Kidney capillary endothelial cell (primary cell): ENCODE measurements around the gene USP22.

Source experiments
- DNase-seq: peaks from one replicate; pipeline ENCODE4 v3.0.0-alpha.2; 2018; ENCODE audit warnings: low spot score

USP22 gene

GRCh38 chr17:20999841-21000532, 42.8 kb downstream of the USP22 start:
- DNase-seq: no peak

GRCh38 chr17:20999044-20999573, 43.7 kb downstream of the USP22 start:
- DNase-seq: no peak

- no peak for DNase-seq
These were observed 44.2 kb downstream of the USP22 start for GRCh38 chr17:20998571-20999043.

- DNase-seq: no peak
These were observed 44.9 kb downstream of the USP22 start for GRCh38 chr17:20997711-20998570.

- DNase-seq: no peak
These were observed 45.8 kb downstream of the USP22 start for GRCh38 chr17:20996724-20997615.

GRCh38 chr17:20995873-20996723, 46.7 kb downstream of the USP22 start:
- no peak for DNase-seq

GRCh38 chr17:20995164-20995872, 47.5 kb downstream of the USP22 start:
- DNase-seq: no peak

GRCh38 chr17:20994779-20995149, 48.0 kb downstream of the USP22 start:
- DNase-seq: no peak

- DNase-seq: no peak
These were observed 48.7 kb downstream of the USP22 start for GRCh38 chr17:20993863-20994778.

GRCh38 chr17:20992987-20993862, 49.6 kb downstream of the USP22 start:
- DNase-seq: peak; percentile 52

- no peak for DNase-seq
These were observed 50.4 kb downstream of the USP22 start for GRCh38 chr17:20992416-20992815.

- no peak for DNase-seq
These were observed 51.4 kb downstream of the USP22 start for GRCh38 chr17:20991276-20992037.

- DNase-seq: no peak
These were observed 52.6 kb downstream of the USP22 start for GRCh38 chr17:20989991-20990855.

- DNase-seq: no peak
These were observed 53.3 kb downstream of the USP22 start for GRCh38 chr17:20989481-20989880.

- DNase-seq: no peak
These were observed 53.9 kb downstream of the USP22 start for GRCh38 chr17:20988896-20989295.

GRCh38 chr17:20988001-20988636, 54.7 kb downstream of the USP22 start:
- no peak for DNase-seq
